Calu3 (cell line): ENCODE data around the gene CNTNAP2. TPM values are rescaled to one million over a fixed set of nuclear protein-coding genes. Genes with fewer than 3 reads are reported as not detected.

Experiments used
- BruUV-seq: library from RNA; stranded (reverse); fragments of 400-500 nt; replicated peaks from 2 replicates; lab custom pipeline; 2021; lab: Mats Ljungman, UMichigan
- CTCF ChIA-PET: fragments of 300-600 bp; sonication (Branson Sonifier 250); formaldehyde crosslinking; loops from one replicate; lab custom pipeline; 2022; ENCODE audit warnings: antibody characterized with exemption; lab: Charles Lee
- DNase-seq: peaks from one replicate; pipeline ENCODE4 v3.0.0; 2022
- H3K27ac Mint-ChIP-seq: one replicate; pipeline ENCODE4 v1.8.0; 2022; ENCODE audit warnings: mixed read lengths; ENCODE audit not compliant: unreplicated experiment
- H3K27me3 Mint-ChIP-seq: one replicate; pipeline ENCODE4 v1.8.0; 2022; ENCODE audit warnings: mixed read lengths; ENCODE audit not compliant: unreplicated experiment
- H3K36me3 Mint-ChIP-seq: one replicate; pipeline ENCODE4 v1.8.0; 2022; ENCODE audit warnings: mild to moderate bottlenecking, moderate library complexity, mixed read lengths; ENCODE audit not compliant: insufficient read depth, unreplicated experiment
- H3K4me1 Mint-ChIP-seq: one replicate; pipeline ENCODE4 v1.8.0; 2022; ENCODE audit warnings: mild to moderate bottlenecking, low read depth, mixed read lengths; ENCODE audit not compliant: unreplicated experiment
- H3K4me3 Mint-ChIP-seq: one replicate; pipeline ENCODE4 v1.8.0; 2022; ENCODE audit warnings: mild to moderate bottlenecking, low read depth, moderate library complexity, mixed read lengths; ENCODE audit not compliant: unreplicated experiment
- H3K9me3 Mint-ChIP-seq: one replicate; pipeline ENCODE4 v1.8.0; 2022; ENCODE audit warnings: low read depth, mixed read lengths; ENCODE audit not compliant: unreplicated experiment
- intact Hi-C: fragments of 100-400 bp; cut with micrococcal nuclease; formaldehyde crosslinking; loops from one replicate; pipeline ENCODE4 v1.10.0; 2022; ENCODE audit not compliant: unreplicated experiment
- total RNA-seq: library from RNA; stranded (reverse); gene quantifications from 2 replicates; pipeline ENCODE4 v1.2.3, GENCODE V29; 2022
- TF ChIP-seq, protein P1 (sequence below): fragments of 200-600 bp; IDR thresholded peaks from one replicate; pipeline ENCODE4 v1.8.0; 2022; ENCODE audit warnings: antibody characterized with exemption; ENCODE audit not compliant: unreplicated experiment

CNTNAP2 gene
- total RNA-seq, 1 experiment from 2014 or later: 1.1 TPM

GRCh38 chr7:148260599-148260998 lies 2144.0 kb downstream of the CNTNAP2 start:
- Mint-ChIP-seq H3K4me3 (no peak overlapping the region), H3K9me3 (no peaks in the 10 kb centered on the region), H3K36me3 (no peaks in the 10 kb centered on the region), H3K27ac (no peak overlapping the region), H3K4me1 (peaks cover 10% of the 10 kb centered on the region), H3K27me3 (peaks cover 36% of the 10 kb centered on the region)
- no peak for DNase-seq
- intact Hi-C loops: no loop called here
- TF ChIP-seq, protein P1, sequence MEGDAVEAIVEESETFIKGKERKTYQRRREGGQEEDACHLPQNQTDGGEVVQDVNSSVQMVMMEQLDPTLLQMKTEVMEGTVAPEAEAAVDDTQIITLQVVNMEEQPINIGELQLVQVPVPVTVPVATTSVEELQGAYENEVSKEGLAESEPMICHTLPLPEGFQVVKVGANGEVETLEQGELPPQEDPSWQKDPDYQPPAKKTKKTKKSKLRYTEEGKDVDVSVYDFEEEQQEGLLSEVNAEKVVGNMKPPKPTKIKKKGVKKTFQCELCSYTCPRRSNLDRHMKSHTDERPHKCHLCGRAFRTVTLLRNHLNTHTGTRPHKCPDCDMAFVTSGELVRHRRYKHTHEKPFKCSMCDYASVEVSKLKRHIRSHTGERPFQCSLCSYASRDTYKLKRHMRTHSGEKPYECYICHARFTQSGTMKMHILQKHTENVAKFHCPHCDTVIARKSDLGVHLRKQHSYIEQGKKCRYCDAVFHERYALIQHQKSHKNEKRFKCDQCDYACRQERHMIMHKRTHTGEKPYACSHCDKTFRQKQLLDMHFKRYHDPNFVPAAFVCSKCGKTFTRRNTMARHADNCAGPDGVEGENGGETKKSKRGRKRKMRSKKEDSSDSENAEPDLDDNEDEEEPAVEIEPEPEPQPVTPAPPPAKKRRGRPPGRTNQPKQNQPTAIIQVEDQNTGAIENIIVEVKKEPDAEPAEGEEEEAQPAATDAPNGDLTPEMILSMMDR: no peak
- no TSS peak for BruUV-seq
- CTCF ChIA-PET: no interaction called here

DNA sequence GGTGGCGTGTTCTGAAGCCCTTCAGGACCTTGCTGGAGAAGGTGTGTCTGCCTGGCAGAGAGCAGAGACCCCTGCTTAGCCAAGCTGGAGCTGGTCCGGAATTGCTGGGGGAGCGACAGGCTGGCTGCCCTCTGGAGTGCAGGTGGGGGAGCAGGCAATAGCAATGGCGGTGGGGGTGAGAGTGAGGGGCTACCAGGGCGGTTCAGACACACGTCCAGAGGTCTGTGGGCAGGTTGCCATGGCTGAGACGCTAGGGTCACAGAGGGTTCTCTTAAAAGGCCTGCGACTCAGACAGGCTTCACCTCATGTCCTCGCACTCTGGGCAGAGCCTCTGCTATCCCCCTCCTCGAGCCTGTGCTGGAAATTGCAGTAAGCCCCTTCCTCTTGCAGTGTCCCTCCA lies 2144.9 kb downstream of the CNTNAP2 start:
- TF ChIP-seq, protein P1: no peak
- CTCF ChIA-PET: no interaction called here
- Mint-ChIP-seq H3K4me3 (no peak overlapping the region), H3K36me3 (no peaks in the 10 kb centered on the region), H3K27me3 (peaks cover 36% of the 10 kb centered on the region), H3K4me1 (peaks cover 10% of the 10 kb centered on the region), H3K9me3 (no peaks in the 10 kb centered on the region), H3K27ac (no peak overlapping the region)
- no peak for DNase-seq
- no TSS peak for BruUV-seq
- intact Hi-C loops: no loop called here

GRCh38 chr7:148261996-148262688 lies 2145.5 kb downstream of the CNTNAP2 start:
- no peak overlapping the region for H3K27ac Mint-ChIP-seq
- no peak for DNase-seq
- H3K27me3 Mint-ChIP-seq: peaks cover 42% of the 10 kb centered on the region
- peaks cover 10% of the 10 kb centered on the region for H3K4me1 Mint-ChIP-seq
- TF ChIP-seq, protein P1: no peak
- CTCF ChIA-PET: interaction anchor here (1.0 kb wide), 1 partner anchor 224 kb away, joined by 5 read pairs; no protein-coding TSS in a partner anchor
- no peak overlapping the region for H3K4me3 Mint-ChIP-seq
- H3K36me3 Mint-ChIP-seq: no peaks in the 10 kb centered on the region
- intact Hi-C loops: no loop called here
- H3K9me3 Mint-ChIP-seq: no peaks in the 10 kb centered on the region
- BruUV-seq: no TSS peak

GRCh38 chr7:148262721-148263229 lies 2146.2 kb downstream of the CNTNAP2 start:
- Mint-ChIP-seq H3K36me3 (no peaks in the 10 kb centered on the region), H3K27me3 (peaks cover 48% of the 10 kb centered on the region), H3K4me1 (peaks cover 10% of the 10 kb centered on the region), H3K4me3 (no peak overlapping the region), H3K27ac (no peak overlapping the region), H3K9me3 (no peaks in the 10 kb centered on the region)
- no TSS peak for BruUV-seq
- intact Hi-C loops: no loop called here
- DNase-seq: peak; percentile 73
- TF ChIP-seq, protein P1: peak; percentile 90
- CTCF ChIA-PET: interaction anchor here (0.7 to 1.0 kb wide), 2 partner anchors 100 to 223 kb away, joined by 3 to 5 read pairs; no protein-coding TSS in a partner anchor
